Measurements from ENCODE around the gene OR4D5. TPM values are rescaled to one million over a fixed set of nuclear protein-coding genes. Genes with fewer than 3 reads are reported as not detected.

The OR4D5 gene
- total RNA-seq, 4 donors from 2014 or later: not detected

DNA sequence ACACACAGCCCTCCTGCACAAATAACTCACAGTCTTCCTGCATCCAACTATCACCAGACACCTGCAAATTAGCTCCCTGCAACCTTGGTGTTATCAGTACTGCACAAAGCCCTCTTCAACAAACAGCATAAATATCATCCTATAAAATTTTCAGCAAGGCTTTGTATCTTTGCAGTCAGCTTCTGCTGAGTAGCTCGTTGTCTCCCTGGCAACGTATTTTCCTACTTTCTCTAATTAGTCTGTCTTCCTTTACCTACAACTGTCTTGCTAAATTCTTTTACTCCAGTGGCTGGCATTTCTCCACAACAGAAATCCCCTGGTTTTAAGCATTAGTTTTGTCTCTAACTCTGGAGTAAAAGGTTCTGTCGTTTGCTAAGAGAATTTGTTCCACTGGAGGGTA is 33.6 kb upstream of the OR4D5 start:
- WGBS, 2 donors: 49% methylated on average over 3 of the region's 3 CpGs
- intact Hi-C loops (cut with DNase I; ENCODE audit: low total_unique reads): no loop called here
- TF ChIP-seq, protein P1, sequence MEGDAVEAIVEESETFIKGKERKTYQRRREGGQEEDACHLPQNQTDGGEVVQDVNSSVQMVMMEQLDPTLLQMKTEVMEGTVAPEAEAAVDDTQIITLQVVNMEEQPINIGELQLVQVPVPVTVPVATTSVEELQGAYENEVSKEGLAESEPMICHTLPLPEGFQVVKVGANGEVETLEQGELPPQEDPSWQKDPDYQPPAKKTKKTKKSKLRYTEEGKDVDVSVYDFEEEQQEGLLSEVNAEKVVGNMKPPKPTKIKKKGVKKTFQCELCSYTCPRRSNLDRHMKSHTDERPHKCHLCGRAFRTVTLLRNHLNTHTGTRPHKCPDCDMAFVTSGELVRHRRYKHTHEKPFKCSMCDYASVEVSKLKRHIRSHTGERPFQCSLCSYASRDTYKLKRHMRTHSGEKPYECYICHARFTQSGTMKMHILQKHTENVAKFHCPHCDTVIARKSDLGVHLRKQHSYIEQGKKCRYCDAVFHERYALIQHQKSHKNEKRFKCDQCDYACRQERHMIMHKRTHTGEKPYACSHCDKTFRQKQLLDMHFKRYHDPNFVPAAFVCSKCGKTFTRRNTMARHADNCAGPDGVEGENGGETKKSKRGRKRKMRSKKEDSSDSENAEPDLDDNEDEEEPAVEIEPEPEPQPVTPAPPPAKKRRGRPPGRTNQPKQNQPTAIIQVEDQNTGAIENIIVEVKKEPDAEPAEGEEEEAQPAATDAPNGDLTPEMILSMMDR (IDR thresholded peaks at IDR 0.05): no peak
- TF ChIP-seq POLR2A (IDR thresholded peaks at IDR 0.05): no peak
- no peak for DNase-seq (ENCODE audit: low spot score in 2 of 2)
- H3K4me3 ChIP-seq (ENCODE audit: low read depth, poor library complexity, severe bottlenecking): no peak overlapping the region

DNA sequence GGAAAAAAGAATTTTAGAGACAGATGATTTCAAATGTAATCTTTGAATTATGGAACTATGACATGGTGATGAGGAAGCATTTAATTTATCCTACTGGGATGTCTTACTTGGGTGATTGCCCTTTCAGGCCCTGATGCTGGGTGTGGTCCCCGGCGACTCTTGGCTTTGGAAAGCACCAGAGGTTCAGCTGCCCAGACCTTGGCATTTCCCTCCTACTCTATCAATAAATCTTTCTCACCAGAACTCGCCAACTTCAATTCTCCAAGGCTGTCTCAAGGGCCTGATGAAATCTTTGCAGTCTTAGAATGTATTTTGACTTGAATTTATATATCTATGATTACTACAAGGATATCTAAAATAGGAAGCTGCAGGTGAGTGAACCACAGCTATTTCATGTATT is 18.5 kb upstream of the OR4D5 start:
- no peak for DNase-seq (ENCODE audit: low spot score in 2 of 2)
- WGBS, 2 donors: 30% methylated on average over 3 of the region's 3 CpGs
- H3K4me3 ChIP-seq (ENCODE audit: low read depth, poor library complexity, severe bottlenecking): no peak overlapping the region
- intact Hi-C loops (cut with DNase I; ENCODE audit: low total_unique reads): no loop called here
- TF ChIP-seq POLR2A (IDR thresholded peaks at IDR 0.05): no peak
- TF ChIP-seq, protein P1 (IDR thresholded peaks at IDR 0.05): no peak

DNA sequence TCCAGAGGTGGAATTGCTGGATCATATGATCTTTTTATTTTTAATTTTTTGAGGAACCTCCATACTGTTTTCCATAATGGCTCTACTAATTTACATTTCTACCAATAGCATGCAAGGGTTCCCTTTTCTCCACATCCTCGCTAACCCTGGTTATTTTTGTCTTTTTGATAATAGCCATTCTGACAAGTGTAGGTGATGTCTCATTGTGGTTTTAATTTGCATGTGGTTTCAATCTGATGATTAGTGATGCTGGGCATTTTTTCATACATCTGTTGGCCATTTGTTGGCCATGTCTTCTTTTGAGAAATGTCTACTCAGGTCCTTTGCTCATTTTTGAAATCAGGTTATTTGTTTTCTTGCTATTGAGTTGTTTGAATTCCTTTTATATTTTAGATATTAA is 15.4 kb upstream of the OR4D5 start:
- WGBS, 2 donors: 59 to 60% methylated on average over 1 of the region's 1 CpG
- H3K4me3 ChIP-seq (ENCODE audit: low read depth, poor library complexity, severe bottlenecking): no peak overlapping the region
- TF ChIP-seq, protein P1 (IDR thresholded peaks at IDR 0.05): no peak
- TF ChIP-seq POLR2A (IDR thresholded peaks at IDR 0.05): no peak
- intact Hi-C loops (cut with DNase I; ENCODE audit: low total_unique reads): no loop called here
- DNase-seq (ENCODE audit: low spot score in 2 of 2): no peak

DNA sequence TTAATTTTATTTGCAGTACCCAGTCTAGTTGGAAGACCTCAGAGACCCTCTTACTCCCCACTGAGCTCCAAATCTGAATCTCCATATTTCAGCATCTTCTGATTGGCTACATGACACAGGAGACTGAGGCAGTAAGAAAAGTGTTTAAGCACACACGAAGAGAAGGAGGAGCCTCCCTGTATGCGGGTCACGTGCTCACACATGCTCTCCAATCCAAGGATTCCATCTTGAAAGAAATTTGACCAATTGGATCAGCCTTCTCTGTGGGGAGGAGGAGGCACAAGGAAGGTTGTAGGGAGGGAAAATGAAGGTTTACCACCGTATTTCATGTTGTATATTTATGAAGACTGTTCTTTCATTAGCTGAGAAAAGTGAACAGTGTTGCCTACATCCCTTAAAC is 3.0 kb downstream of the OR4D5 start:
- 83 to 88% methylated on average over 4 of the region's 4 CpGs for WGBS, 2 donors
- intact Hi-C loops (cut with DNase I; ENCODE audit: low total_unique reads): no loop called here
- H3K4me3 ChIP-seq (ENCODE audit: low read depth, poor library complexity, severe bottlenecking): no peak overlapping the region
- DNase-seq (ENCODE audit: low spot score in 2 of 2): no peak
- no peak for TF ChIP-seq POLR2A (IDR thresholded peaks at IDR 0.05)
- TF ChIP-seq, protein P1 (IDR thresholded peaks at IDR 0.05): no peak

DNA sequence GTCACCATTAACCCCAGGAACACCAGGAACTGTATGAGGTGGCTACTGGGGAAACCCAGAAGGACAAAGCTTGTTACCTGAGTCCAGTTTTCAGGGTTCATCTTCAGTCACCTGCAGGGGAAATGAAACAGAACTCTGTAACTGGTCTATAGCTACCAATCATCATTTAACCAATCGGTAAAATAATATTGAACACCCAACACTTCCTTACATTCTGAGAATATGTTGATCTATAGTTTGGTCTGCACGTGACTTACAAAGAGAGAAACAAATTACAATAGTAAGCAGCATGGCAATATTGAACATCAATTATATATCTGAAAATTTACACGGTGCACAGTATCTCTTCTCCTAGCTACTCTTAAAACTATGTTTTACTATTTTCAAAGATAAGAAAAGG is 4.3 kb downstream of the OR4D5 start, which contains the start of gene OR6T1:
Gene OR6T1, minus strand, starts transcription at position 101 of the 400 bp plus-strand sequence. Its CDS starts 0 bp downstream, at position 101.
- intact Hi-C loops (cut with DNase I; ENCODE audit: low total_unique reads): no loop called here
- TF ChIP-seq, protein P1 (IDR thresholded peaks at IDR 0.05): no peak
- TF ChIP-seq POLR2A (IDR thresholded peaks at IDR 0.05): no peak
- WGBS, 2 donors: 91% methylated on average over 3 of the region's 3 CpGs
- no peak within 1 kb of the TSS for H3K4me3 ChIP-seq (ENCODE audit: low read depth, poor library complexity, severe bottlenecking)
- DNase-seq (ENCODE audit: low spot score in 2 of 2): no peak

DNA sequence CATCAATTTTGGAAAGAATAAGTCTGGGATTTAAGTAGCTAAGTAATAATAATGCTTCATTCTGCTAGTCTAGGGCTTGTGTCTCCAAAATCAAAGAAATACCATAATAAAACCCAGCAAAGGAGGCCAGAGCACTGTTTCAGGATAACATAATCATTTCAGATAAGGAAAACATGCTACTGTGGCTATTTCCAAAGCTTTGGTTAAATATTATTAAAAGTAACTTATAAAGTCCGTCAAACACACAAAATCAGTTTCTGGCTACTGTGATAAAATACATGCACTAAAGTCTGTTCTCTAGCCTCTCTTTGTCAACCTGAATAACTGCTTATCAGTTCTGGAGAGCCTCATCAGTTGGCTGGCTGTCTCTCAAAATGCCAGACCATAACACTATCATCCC is 5.7 kb downstream of the OR4D5 start:
- H3K4me3 ChIP-seq (ENCODE audit: low read depth, poor library complexity, severe bottlenecking): no peak overlapping the region
- DNase-seq (ENCODE audit: low spot score in 2 of 2): no peak
- 80 to 85% methylated on average over 1 of the region's 1 CpG for WGBS, 2 donors
- no peak for TF ChIP-seq POLR2A (IDR thresholded peaks at IDR 0.05)
- TF ChIP-seq, protein P1 (IDR thresholded peaks at IDR 0.05): no peak
- intact Hi-C loops (cut with DNase I; ENCODE audit: low total_unique reads): no loop called here

All from lower leg skin (tissue), 4 donors.